GM21619 (cell line): ENCODE data around the gene SCN4A.

Experiments
- ATAC-seq: cut with Tn5 transposase; IDR thresholded peaks from one replicate; pipeline ENCODE4 v1.9.1; 2021; ENCODE audit not compliant: unreplicated experiment

Gene SCN4A

GRCh38 chr17:64002658-64003525, 30.2 kb upstream of the SCN4A start:
- no peak for ATAC-seq

DNA sequence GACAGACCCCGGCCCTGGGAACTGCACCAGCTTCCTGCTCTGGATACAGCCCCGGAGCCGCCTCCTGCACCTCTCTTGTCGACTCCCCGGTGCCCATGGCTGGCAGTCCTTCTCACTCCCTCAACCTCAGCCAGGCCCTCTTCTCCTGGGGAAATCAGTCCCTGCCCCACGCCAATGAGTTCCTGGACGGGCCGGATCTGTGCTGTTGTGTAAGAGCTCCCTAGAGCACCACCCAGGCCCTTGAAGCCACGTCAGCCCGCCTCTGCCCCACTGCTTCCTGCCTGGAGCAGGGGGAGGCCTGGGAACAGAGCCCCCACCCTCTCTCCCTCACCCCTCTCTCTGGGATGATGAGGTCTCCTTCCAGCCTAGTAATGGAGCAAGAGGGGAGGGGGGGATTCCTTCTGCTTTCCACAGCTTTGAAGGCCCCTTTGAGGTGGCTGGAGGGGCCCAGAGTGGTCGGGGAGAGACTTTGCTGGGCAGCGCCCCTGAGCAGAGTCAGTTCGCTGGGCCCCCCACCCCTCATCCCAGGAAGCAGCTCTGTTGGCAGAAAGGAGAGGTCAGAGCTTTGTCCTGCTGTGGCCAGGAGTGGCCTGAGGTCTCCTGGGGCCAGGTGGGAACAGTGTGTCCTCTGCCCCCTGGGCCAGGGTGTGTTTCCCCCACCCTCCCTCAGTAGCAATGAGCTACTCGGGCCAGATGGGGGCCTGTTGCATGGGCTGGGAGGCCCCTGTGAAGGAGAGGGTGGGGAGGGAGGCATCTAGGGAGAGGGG, 29.2 kb upstream of the SCN4A start:
- no peak for ATAC-seq

DNA sequence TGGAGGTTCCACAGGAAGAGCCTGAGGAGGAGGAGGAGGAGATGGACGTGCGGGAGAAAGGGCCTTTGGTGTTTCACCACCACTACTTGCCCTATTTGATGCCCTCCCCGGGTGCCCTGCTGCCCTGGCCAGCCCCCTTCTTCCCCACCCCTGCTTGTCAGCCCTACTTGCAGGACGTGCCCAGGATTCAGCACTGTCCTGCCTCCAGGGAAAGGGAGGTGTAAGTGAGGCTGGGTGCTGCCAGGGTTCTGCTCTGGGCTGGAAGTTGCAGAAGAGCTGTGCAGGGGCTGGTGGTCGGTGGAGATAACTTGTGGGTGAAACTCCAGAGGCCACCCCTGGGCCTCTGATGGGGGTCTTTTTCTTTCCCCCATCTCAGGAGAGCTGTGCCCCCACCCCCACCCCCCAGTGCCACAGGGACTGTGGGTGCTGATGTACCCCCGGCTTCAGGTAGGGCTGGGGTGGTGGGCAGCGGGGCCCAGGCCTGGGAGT, 28.4 kb upstream of the SCN4A start:
- no peak for ATAC-seq

- no peak for ATAC-seq
Observed at GRCh38 chr17:63999680-64000531, 27.2 kb upstream of the SCN4A start.

DNA sequence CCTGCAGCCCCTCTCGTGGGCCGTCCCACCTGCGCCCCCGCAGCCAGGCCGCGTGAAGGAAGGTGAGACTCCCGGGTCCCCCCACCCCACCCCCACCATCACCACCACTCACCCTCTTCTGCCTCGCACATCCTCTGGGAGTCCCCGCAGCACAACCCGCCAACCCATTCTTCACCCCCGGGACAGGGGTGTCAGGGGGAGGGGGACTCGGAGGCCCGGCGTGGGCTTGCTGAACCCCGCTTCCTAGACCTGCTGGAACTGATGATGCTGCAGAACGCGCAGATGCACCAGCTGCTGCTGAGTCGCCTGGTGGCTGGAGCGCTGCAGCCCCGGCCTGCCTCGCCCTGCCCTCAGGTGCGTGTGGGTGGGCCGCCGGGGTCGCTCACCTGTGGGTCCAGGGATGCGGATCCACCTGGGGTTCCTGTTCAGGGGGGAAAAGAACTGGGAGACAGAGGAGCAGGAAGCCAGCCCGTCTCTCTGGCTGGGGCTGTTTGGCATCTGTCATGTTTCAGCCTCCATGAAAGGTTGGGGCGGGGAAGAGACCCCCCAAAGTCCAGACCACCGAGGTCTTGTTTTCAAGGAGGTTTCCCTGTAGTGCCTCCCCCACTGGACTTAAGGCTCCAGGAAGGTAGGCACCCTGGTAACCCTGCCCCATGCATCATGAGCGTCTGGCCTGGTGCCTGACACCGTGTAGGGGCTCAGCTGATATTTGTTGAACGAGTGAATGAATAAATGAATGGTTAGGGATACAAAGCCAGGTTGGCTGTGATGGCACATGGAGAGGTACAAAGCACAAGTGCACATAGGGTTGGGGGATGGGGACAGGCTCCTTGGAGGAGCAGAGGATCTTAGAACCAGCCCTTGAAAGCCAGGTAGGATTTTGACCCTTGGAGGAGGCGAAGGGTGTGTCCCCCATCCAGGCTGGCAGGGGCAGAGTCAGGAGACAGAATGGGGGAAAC, 26.3 kb upstream of the SCN4A start:
- ATAC-seq, result no peak

- peak; percentile 67 for ATAC-seq
Observed at GRCh38 chr17:63998050-63998720, 25.5 kb upstream of the SCN4A start, which contains the start of gene PRR29. TSS of gene PRR29 (plus strand) at chr17:63998351. CDS start at chr17:63998365, 14 bp downstream.

GRCh38 chr17:63997341-63998048, 24.8 kb upstream of the SCN4A start:
- no peak for ATAC-seq

DNA sequence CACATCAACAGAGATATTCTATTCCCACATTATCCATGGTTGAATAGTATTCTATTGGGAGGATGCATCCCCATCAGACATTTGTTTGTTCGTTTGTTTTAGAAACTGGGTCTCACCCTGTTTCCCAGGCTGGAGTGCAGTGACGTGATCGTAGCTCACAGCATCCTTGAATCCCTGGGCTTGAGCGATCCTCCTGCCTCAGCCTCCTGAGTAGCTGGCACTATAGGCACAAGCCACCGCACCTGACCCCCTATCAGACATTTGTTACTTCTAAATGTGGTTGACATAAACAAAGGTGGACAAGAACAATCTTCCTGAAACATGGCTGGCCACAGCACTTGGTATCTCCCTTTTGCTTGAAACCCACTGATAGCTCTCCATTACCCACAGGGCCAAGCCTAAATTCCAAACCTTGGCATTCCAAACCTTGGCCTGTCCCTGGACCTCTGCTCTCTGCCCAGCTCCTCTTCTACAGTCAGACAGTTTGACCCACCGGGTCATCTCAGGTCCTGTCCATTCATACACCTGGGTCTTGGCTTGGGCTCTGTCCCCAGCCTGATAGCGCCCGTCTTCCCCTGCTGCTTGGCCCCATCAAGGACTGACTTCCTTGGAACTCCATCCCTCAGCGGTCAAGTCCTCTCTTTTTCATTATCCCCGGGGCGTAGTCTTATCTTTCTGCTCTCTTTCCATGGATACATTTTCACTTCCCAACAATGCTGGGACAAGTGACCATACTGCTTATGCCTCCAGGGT, 23.9 kb upstream of the SCN4A start:
- no peak for ATAC-seq

DNA sequence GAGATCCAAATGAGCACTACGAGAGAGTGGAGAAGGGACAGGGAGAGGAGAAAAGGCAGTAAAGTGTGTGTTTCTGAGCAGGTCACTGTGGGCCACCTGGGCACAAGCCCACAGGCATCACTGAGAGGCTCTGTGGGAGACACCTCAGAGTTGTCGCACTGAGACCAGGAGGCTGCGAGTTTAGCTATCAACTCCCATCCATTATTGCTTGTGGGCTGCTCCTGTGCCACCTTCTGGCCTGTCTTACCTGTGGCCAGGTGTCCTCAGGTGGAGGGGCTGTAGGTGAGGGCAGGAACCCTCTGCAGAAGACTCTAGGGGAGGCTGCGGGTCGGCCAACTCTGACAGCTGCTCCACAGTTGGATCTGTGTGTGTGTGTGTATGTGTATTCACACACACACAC, 22.9 kb upstream of the SCN4A start:
- ATAC-seq, result no peak

GRCh38 chr17:63993368-63993985, 20.8 kb upstream of the SCN4A start:
- ATAC-seq, result no peak

- ATAC-seq, result no peak
Observed at GRCh38 chr17:63991611-63992010, 18.9 kb upstream of the SCN4A start.

- no peak for ATAC-seq
Observed at GRCh38 chr17:63989622-63990345, 17.1 kb upstream of the SCN4A start.

- ATAC-seq, result no peak
Observed at GRCh38 chr17:63988741-63989621, 16.3 kb upstream of the SCN4A start.

- no peak for ATAC-seq
Observed at GRCh38 chr17:63988127-63988478, 15.4 kb upstream of the SCN4A start.

DNA sequence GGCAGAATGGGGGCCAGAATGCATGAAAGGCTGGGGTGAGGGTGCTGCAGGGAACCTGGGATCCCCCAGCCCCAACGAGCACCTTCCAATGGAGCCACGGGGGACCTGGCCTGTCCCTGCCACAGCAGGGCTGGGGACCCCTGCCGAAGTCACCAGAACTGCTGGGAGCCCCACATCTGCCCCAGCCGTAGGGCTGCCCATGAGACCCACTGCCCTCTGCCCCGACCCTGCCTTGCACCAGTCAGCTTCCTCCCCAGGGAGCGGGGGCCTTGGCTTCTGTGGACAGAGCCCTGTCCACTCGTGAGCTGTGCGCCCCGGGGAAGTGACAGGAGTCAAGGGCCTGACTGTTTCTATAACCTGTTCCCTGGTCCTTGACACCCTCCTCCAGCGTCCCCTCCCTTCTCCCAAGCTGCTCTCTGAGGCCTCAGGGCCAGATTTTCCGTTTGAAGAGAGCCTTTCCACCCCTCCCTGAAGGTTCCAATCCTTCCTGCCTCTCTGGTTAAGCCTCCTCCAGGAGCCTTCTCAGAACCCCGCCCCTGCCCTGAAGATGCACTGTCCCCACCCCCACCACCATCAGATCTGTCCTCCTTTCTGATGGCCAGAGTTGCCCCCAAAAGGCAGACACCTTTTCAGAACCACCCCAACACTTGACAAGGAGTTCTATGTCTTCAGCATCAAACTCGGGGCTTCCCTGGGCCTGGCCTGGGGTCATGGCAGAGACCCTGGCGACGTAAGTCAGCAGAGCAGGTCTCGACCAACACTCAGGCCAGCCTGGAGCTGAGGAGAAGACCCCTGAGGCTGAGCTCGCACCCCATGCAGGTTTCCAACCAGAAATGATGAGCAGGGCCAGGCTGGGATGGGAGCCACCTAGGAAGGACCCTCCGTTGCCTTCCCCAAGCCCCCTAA, 14.8 kb upstream of the SCN4A start:
- no peak for ATAC-seq
